ENCODE results near the gene DSG2.
"Not testable (repeated sequence)": the region's sequence is repeated elsewhere in the genome, so short reads cannot be mapped to it uniquely, and the experiment has no call there.

DSG2 gene

DNA sequence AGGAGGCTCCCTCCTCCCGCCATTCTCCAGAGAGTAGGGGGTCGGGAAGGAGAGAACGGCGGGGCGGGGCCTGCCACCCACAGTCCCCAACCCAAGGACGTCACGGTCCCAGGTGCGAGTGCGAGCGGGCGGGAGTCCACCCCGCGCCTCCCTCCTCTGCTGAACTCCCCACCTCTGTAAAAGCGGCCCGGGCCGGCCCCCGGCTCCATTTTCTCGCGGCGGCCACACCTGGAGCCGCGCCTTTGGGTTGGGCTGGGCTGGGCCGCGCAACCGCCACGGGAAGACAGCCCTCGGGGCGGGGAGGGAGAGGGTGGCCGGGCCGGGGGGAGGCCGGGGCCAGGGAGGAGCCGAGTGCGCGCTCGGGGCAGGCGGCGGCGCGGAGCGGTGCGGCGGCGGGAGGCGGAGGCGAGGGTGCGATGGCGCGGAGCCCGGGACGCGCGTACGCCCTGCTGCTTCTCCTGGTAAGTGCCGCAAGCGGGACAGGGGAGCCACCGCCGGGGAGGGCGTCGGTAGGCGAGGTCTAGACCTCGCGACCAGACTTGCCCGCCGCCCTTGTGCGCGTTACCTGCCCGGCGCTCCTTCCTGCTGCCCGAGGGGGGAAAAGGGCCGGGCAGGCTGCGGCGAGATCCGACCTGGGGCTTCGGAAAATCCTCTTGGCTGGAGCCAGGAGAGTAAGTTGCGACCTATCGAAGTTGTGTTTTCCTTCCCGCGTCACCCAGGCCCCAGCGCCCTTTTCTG is at the start of gene DSG2:
Gene DSG2, plus strand, starts transcription at position 342 of the 738 bp plus-strand sequence. Its CDS starts 75 bp downstream, at position 417.
- no peak for DNase-seq (ENCODE audit: low read depth in 2 of 2)

DNA sequence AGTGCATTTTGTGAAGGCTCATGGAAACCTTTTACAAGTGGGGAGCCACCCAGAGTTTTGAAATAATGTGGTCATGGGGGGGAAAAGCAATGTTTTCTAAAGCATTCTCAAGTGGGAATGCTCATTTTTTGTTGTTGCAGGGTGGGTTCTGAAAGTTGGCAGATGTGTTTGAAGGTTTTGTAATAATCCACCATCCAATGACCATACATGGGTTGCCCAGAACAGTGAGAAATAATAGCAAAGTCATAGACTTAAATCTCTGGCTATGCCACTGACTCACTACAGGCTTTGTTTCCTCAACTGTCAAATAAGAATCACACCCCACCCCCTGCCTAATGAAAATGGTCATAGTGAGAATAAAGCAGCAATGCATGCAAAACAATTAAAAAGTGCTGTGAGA is 47.6 kb upstream of the DSG2 start:
- no peak for DNase-seq (ENCODE audit: low read depth in 2 of 2)

DNA sequence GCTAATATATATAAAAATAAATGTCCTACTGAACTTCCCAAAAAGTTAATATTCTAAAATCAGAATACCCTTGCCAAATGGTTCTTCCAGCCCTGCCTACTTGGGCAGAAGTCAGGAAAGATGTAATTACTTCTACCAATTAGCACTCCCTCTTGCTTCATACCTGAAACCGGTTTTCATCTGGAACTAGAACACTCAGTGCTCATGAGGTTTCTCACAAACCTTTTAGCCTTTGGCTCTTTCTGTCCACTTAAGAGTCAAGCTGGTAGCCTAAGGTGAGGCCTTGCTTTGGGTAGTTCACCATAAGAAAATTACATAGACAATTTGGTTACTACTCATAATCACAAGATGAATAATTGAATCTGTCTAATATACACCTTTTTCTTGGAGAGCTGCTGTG is 46.4 kb upstream of the DSG2 start:
- DNase-seq (ENCODE audit: low read depth in 2 of 2) = no peak

DNA sequence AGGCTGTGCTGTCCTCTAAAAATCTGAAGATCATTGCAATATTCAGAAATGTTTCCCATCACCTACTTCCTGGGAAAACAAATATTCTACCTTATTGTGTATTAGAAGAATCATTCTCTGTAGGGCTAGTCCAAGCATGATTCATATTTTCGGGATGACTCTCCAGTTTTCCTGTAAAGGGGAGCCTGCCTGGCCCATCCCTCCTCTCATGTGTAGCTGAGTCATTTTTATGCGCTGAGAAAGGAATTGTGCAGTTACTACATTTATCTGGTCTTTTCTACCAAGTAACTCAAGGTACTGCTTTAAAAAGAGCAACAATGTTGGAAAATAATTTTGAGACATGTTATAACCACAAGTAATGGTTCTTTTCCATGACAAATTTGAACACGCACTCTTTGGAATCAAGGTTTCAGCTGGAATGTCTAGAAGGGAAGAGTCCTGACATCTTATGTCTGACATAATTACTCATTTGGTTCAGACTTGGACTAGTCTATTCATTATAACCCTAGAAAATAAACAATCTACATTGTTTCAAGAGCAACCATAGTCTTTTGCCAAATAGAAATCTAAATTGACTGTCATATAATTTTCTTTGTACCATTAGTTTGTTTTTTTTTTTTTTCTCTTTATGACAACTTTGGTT is 43.8 kb upstream of the DSG2 start:
- DNase-seq (ENCODE audit: low read depth in 2 of 2) = no peak

DNA sequence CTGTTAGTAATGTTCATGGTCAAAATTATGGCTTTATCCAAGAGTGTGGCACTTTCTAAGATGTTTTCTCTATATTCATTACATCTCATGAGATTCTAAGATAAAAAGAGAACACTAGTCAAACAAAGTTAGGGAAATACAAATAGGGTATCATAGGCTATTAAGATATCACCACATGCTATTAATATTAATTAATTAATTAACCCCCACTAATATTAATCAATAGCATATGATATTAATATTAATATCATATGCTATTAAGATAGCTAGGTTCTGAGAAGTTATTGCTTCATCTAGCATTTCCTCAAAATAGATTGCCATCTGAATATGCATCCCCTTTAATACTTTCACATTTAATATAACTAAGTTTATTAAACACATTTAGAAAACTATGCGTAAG is 28.3 kb upstream of the DSG2 start:
- no peak for DNase-seq (ENCODE audit: low read depth in 2 of 2)

DNA sequence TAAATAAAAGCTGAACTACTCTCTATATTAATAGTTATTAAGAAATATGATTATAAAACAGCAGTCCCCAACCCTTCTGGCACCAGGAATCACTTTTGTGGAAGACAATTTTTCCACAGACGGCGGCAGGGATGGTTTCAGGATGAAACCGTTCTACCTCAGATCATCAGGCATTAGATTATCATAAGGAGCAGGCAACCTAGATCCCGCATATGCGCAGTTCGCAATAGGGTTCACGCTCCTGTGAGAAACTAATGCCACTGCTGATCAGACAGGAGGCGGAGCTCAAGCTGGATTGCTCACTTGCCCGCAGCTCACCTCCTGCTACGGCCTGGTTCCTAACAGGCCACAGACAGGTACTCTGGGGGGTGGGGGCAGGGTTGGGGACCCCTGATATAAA is 19.3 kb upstream of the DSG2 start:
- no peak for DNase-seq (ENCODE audit: low read depth in 2 of 2)

DNA sequence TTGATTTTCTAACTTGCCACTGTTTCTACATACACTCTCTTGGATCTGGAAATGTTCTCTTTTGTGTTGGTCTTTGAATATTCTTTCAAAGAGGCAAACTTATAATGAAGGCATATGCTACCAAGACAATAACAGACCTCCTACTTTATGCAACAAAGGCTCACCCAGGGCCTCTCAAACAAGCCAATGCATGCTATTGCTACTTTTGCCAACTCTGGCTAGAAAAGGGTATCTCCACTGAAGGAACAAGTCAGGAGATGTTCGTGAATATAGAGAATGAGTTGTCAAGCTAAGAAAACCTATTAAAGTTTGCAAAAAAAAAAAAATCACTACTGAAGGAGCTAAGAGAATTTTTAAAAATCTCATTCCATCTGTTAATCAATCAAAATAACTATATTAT is 15.9 kb upstream of the DSG2 start:
- no peak for DNase-seq (ENCODE audit: low read depth in 2 of 2)

DNA sequence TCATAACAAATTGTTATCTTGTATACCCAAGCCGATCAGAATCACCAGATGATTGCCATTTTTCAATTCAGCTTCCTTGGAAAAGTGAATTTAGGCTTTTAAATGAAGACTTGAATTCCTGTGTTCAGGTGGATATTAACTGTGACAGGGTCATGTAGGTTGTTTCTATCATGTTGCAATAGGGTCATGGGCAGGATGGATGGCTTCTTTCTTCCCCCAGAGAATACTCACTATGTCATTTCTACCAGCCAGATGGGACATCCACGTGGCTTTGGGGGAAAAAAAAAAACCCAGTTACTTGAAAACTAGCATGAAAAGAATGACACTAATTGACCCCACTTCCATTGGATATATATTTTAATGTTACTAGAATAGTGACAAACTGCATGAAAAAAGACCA is 14.6 kb upstream of the DSG2 start:
- DNase-seq (ENCODE audit: low read depth in 2 of 2) = no peak

DNA sequence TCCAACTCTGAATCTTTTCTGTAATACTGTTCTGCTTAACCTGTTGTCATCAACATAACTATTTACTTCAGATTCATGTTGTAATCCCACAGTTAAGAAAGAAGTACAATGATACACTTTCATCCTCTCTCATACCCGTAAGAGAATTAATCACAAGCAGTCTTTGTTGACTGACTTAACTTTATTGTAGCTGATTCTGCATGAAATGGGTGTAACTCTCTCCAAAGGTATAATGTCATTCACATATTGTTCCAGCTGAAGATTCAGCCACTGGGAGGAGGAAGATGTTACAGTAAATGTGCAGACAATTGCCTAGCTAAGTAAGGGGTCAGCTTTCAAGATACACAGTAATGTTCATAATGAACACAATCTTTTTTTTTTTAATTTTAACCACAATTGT is 13.5 kb upstream of the DSG2 start:
- DNase-seq (ENCODE audit: low read depth in 2 of 2) = no peak

DNA sequence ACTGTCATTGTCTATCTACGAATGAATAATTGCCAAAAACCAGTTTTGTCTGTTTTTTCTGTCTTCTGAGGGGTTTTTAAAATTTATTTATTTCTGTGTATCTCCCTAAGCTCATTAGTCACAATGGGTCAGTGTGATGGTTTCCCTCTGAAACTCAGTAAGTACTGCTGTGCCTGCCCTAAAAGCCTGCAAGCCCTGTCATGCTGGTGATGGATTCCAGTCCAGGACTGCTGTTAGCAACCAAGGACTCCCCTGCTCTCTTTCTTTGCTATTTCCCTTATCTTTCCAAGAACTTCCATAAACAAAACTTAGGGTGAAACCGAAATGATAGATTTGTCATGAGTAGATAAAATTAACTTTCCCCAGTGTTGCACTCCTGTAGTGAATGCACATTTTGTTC is 11.8 kb upstream of the DSG2 start:
- no peak for DNase-seq (ENCODE audit: low read depth in 2 of 2)

DNA sequence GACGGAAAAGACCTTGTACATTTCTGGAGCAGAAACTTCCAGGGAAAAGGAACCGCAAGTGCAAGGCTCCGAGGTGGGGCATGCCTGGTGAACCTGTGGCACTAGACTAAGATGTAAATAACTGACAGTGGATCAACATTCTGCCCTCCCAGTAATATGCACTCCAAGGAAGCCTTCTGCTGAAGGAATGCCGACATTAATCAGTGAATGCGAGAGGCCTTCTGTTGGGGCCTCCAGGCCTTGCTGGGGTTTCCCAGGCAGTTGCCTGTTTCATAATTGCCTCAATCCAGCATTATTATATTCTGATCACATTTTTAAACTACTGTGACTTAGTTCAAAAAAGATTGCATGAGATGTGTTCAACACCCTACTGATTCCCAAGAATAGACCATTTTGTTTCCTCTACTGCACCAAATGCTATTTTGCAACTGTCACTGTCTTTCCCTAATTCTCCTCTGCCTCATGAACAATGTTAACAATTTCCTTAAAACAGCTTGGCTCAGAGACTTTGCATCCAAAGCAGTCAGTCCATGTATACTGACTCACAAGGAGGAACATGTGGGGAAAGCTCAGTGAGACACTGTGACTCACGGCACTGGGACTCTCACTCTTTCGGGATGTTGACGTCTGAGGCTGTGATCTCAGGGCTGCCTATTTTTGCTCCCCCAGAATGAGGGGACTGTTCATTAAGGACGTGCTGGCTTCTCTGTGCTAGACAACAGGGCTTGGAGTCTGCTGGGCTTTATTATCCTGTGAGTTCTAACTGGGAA is 10.5 kb upstream of the DSG2 start:
- DNase-seq (ENCODE audit: low read depth in 2 of 2) = no peak

DNA sequence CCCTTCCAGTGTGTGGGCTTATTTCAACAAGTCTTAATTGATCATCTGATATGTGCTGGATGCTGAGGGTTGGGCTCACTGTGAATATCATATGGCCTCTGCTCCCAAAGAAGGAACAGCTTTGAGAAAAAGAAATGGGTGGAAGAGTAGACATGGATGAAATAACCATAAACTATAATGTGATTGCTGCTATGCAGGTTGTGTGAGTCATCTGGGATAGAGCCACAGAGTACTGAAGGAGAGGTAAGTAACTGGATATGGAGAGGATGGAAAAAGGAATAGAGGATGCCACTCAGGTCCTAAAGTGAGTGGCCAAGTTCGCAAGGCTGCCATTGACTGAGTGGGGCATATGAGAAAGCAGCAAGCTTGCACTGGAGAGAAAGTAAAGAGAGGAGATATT is 8.7 kb upstream of the DSG2 start:
- no peak for DNase-seq (ENCODE audit: low read depth in 2 of 2)

DNA sequence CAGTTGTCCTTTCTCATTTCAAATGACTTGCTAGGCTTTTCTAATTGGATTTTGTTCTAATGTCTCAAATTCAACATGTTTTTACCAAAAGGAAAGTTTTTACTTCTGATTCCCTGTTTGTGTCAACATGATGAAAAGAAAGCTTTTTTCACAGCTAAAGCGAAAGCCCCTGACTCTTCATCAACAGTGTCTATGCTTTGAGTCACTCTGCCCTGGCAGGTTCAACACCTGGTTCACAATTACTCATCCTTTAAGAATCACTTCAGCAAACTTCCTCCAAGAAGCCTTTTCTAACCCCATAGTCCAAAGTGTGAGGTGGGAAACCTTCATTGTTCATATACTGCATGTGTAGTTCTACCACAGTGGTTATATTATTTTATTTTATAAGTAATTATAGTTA is 7.6 kb upstream of the DSG2 start:
- no peak for DNase-seq (ENCODE audit: low read depth in 2 of 2)

DNA sequence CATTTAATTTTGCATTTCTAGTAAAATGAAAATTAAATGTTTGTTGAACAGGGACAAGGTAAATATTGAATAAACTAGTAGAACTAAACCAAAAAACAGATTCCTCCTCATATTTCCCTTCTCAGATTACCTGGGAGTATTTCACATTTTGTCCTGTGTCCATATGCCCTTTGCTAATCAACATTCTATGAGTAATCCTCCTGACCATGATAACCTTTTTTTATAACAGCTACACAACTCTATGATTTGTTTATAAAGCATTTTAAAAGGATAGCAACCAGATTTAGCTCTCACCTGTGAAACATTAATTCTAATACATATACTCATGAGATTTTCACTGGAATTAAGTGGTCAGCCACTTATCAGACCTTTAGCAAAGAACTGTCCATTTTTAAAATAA is 7.1 kb upstream of the DSG2 start:
- no peak for DNase-seq (ENCODE audit: low read depth in 2 of 2)

DNA sequence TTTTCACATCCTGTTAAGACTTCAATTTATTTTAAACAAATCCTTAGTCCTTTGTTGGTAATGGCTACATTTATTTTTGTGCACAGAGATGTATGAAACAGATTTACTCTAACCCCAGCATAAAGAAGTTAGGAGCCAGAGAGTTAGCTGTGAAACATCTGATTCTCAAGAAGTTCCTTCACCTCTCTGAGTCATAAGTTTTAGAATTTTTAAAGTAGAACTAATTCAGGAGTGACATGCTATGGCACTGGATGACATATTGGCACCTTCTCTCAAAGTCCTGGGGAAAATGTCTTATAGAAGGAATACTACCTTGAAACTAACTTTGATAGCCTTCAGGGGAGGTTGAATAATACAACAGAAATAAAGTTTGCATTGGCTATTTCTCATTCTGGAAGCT is 6.4 kb upstream of the DSG2 start:
- no peak for DNase-seq (ENCODE audit: low read depth in 2 of 2)

DNA sequence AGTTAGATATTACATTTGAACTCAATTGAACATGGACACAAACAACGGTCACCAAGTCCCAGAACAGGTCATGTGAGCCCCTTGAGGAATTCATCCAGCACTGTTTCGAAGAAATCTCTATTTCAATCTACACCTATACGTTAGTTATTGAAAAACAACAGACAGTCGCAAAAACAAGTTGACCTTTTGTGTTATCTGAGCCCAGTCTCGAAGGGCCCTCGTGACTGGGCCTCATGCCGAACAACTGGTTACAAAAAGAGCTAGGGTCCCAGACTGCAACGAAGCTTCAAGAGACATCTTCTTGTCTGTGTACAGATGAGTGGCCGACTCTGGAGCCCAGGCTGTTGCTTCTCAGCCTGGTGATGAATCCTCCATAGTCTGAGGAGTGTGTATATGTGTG is 5.3 kb upstream of the DSG2 start:
- DNase-seq (ENCODE audit: low read depth in 2 of 2) = no peak

DNA sequence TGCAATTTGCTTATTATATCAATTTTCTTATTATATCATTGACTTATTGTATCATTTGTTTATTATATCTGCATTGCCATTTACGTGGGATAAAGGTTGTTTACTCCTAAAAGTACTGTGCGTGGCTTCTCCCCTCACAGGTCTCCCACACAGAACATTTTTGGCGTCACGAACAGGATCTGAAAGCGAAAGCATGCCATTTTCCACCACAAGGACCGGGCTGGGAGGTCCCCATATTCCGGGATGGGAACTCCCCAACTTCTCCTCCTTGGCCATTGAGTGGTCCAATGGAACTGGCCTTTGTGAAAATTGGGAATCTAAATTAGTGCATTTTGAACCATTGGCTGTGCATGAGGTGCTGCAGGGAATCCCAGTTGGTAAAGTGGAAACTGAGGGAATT is 4.8 kb upstream of the DSG2 start:
- DNase-seq (ENCODE audit: low read depth in 2 of 2) = no peak

DNA sequence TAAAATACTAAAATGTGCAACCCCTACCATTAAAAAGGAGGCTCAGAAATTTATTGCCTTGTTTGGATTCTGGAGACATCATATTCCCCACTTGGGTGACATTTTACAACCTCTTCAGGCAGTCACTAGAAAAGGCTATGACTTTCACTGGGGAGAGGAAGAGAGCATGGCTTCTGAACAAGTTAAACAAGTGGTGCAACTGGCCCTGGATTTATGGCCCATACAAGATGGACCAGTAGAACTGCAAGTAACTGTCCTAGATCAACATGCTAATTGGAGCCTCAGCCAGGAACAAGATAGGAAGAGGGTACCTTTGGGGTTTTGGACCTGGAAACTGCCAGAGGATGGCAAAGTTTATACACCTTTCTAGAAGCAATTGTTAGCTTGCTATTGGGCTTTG is 4.0 kb upstream of the DSG2 start:
- no peak for DNase-seq (ENCODE audit: low read depth in 2 of 2)

DNA sequence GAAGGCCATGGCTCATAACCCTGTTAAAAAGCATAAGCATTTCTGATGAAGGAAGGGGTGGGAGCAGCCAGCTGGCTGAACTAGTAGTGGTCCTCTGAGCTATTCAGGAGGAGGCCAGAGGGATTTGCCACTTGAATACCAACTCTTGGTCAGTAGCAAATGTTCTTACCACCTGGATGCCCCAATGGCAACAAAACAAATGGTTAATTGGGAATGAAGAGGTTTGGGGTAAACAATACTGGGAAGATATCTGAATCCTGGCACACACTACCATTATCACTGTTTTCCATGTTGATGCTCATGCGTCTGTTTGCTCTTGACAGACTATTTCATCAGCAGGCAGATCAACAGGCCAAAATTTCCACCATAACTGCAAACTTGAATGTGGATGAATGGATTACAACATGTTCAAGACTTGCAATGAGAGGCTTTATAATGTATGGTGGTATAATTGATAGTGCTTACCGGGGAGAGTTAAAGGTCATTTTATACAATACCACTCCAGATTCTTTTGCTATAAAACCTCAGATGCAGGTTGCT is 3.2 kb upstream of the DSG2 start:
- not testable (repeated sequence) for DNase-seq (ENCODE audit: low read depth in 2 of 2)

DNA sequence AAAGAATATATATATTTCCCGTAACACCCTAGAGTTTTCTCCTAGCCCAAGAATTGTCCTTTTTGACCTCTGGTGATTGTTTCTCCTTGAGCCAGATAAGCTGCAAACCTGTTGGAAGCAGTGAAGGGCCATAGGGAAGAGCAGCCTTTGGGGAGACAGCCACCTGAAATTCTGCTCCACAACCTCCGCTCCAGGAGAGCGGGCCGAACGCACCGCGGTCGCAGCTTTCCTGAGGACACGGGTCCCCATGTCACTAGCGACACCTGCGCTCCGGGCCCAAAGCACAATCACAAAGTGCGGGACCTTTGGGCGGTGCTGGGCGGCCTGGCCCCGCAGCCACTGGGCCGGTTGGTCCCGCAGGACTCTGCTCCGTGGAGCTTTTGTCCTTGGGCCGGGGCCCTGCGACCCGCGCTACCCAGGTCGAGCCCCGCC is 557 bp upstream of the DSG2 start:
- DNase-seq (ENCODE audit: low read depth in 2 of 2) = no peak

DNA sequence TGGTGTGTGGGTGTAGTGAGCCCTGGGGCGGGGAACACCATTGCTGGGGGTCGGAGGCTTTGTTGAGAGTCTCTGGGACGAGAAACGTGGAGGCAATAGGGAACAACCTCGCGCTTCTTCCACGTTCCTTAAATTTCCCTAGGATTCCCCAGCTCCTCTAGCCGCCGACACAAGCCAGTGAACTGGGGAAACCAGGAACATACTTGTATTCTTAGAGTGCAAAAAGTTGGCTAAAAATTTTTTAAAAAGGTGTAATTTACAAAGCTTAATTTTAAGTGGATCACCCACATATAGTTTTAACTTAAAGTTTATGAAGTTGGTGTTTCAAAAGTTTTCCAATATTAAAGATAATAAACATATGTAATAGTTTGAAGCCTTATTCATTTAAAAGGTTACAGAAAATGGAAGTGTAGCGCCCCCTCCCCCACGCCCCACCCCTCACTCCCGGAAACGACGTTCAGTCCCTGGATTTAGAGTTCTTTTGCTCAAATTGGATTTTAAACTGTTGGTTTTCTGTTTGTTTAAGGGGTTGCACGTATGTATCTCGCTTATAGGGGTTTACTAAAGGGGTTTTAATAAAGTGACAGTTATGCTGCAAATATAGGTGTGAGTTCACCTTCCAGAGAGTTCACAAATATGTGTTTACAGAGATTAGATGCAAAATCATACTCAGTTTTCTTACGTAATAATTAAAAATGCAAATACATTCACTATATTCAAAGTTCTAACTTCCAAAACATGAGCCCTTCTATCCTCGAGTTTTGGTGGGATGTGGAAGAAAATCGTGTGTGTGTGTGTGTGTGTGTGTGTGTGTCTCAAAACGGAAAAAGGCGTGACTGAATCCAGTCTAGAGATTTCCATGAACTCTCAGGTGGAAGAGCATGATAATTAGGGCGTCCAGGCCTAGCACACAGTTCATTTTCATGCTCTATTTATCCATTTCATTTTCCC is 872 bp downstream of the DSG2 start:
- no peak for DNase-seq (ENCODE audit: low read depth in 2 of 2)

Data from stimulated activated CD4-positive, alpha-beta T cell treated with anti-CD3 and anti-CD28 coated beads, Interleukin-15, amount 100 ng/mL, for 48 hours (primary cell).